Endothelial cell of umbilical vein (primary cell): ENCODE data around the gene C3orf22. TPM values are rescaled to one million over a fixed set of nuclear protein-coding genes. Genes with fewer than 3 reads are reported as not detected.

Experiments used
- BruUV-seq: library from RNA; stranded (reverse); fragments of 400-500 nt; replicated peaks from 2 replicates; lab custom pipeline; 2021; lab: Mats Ljungman, UMichigan
- CTCF ChIA-PET: fragments of 300-600, 350-600 bp; sonication (Branson Sonifier 250); formaldehyde crosslinking; loops from one replicate; lab custom pipeline; 2021; ENCODE audit warnings: antibody characterized with exemption, inconsistent platforms; lab: Charles Lee
- POLR2A ChIA-PET: fragments of 300-600, 350-600 bp; sonication (Branson Sonifier 250); formaldehyde crosslinking; loops from one replicate; lab custom pipeline; 2021; ENCODE audit warnings: antibody characterized with exemption, inconsistent platforms; lab: Charles Lee
- DNase-seq: peaks from one replicate; pipeline ENCODE4 v3.0.0-alpha.2; 2011; ENCODE audit warnings: low read depth, low spot score
- FAIRE-seq: peaks from 2 replicates; lab custom pipeline; 2011; peaks lifted over from hg19 to GRCh38; lab: Jason Lieb, UNC
- H2AFZ ChIP-seq: 2 replicates; pipeline ENCODE4 v1.6.0; 2012; ENCODE audit warnings: low read depth, low read length, control low read depth, inconsistent platforms
- H3K27ac ChIP-seq: 2 replicates; pipeline ENCODE4 v1.5.1; 2011; ENCODE audit warnings: low read depth, mild to moderate bottlenecking, control low read depth, low read length, moderate library complexity; ENCODE audit not compliant: insufficient read depth
- H3K27me3 ChIP-seq, 2 experiments: 2 replicates each; pipeline versions ENCODE4 v1.6.0 to v1.6.1; 2011; ENCODE audit warnings: low read length in 2 of 2, mixed read lengths in 1 of 2; ENCODE audit not compliant: control insufficient read depth in 2 of 2, insufficient read depth in 2 of 2
- H3K36me3 ChIP-seq, 2 experiments: 2 replicates in 1 of 2; 3 replicates in 1 of 2; pipeline ENCODE4 v1.5.1; 2011; ENCODE audit warnings: low read length in 2 of 2, mild to moderate bottlenecking in 1 of 2, moderate library complexity in 1 of 2; ENCODE audit not compliant: control insufficient read depth in 2 of 2, insufficient read depth in 2 of 2; ENCODE audit errors: extremely low read depth in 1 of 2
- H3K4me1 ChIP-seq: 3 replicates; pipeline ENCODE4 v1.5.1; 2011; ENCODE audit warnings: mild to moderate bottlenecking, low read length; ENCODE audit not compliant: control insufficient read depth, insufficient read depth; ENCODE audit errors: extremely low read depth
- H3K4me2 ChIP-seq: 2 replicates; pipeline ENCODE4 v1.6.1; 2011; ENCODE audit warnings: low read length, control low read depth, mixed read lengths; ENCODE audit not compliant: insufficient read depth
- H3K4me3 ChIP-seq, 3 experiments: fragments of 200-600 bp in 1 of 3; sonication (generic), shearing (Covaris generic) in 1 of 3; replicated peaks in 1 of 3; 2 replicates each; pipeline ENCODE4 v1.5.1; 2011 to 2016; ENCODE audit warnings: control low read depth in 3 of 3, low read length in 3 of 3, mild to moderate bottlenecking in 2 of 3, inconsistent platforms in 1 of 3, low read depth in 1 of 3, moderate library complexity in 1 of 3; ENCODE audit not compliant: insufficient read depth in 1 of 3
- H3K79me2 ChIP-seq: 2 replicates; pipeline ENCODE4 v1.6.0; 2012; ENCODE audit warnings: low read length, inconsistent platforms; ENCODE audit not compliant: control insufficient read depth, insufficient read depth
- H3K9ac ChIP-seq: replicated peaks from 2 replicates; pipeline ENCODE3; 2011; ENCODE audit warnings: low read length, control low read depth; ENCODE audit not compliant: insufficient read depth; ENCODE audit errors: extremely low read depth
- H3K9me1 ChIP-seq: replicated peaks from 3 replicates; pipeline ENCODE4 v1.6.0; 2011; ENCODE audit warnings: mild to moderate bottlenecking, low read length; ENCODE audit not compliant: control insufficient read depth, insufficient read depth; ENCODE audit errors: extremely low read depth
- H3K9me3 ChIP-seq: replicated peaks from 2 replicates; pipeline ENCODE4 v1.5.1; 2012; ENCODE audit warnings: low read length, inconsistent platforms; ENCODE audit not compliant: control insufficient read depth, insufficient read depth
- H4K20me1 ChIP-seq: replicated peaks from 2 replicates; pipeline ENCODE3; 2011; ENCODE audit warnings: mild to moderate bottlenecking, low read length; ENCODE audit not compliant: control insufficient read depth, insufficient read depth; ENCODE audit errors: extremely low read depth
- EZH2 ChIP-seq: IDR thresholded peaks from 2 replicates; pipeline ENCODE4 v1.6.1; 2012; ENCODE audit warnings: borderline replicate concordance, low read depth, mild to moderate bottlenecking, moderate library complexity, low read length, inconsistent platforms; ENCODE audit not compliant: severe bottlenecking
- FOS ChIP-seq: IDR thresholded peaks from 2 replicates; pipeline ENCODE4 v1.6.1; 2011; ENCODE audit warnings: mild to moderate bottlenecking, low read length, moderate library complexity, borderline replicate concordance; ENCODE audit not compliant: insufficient read depth
- GATA2 ChIP-seq: IDR thresholded peaks from 2 replicates; pipeline ENCODE4 v1.7.0; 2011; ENCODE audit warnings: low read depth, mild to moderate bottlenecking, moderate library complexity, mixed read lengths, low read length; ENCODE audit not compliant: insufficient read length, insufficient read depth
- JUN ChIP-seq: IDR thresholded peaks from 2 replicates; pipeline ENCODE4 v1.6.1; 2011; ENCODE audit warnings: borderline replicate concordance, low read depth; ENCODE audit not compliant: insufficient read length, insufficient read depth
- MAX ChIP-seq: IDR thresholded peaks from 2 replicates; pipeline ENCODE4 v1.6.1; 2011; ENCODE audit not compliant: insufficient read depth, insufficient read length
- MYC ChIP-seq: IDR thresholded peaks from one replicate; pipeline ENCODE4 v1.6.1; 2011; ENCODE audit warnings: mild to moderate bottlenecking, low read depth, low read length
- POLR2A ChIP-seq: IDR thresholded peaks from 2 replicates; pipeline ENCODE4 v1.6.1; 2012; ENCODE audit warnings: low read depth, mild to moderate bottlenecking, control low read depth, low read length
- POLR2AphosphoS5 ChIP-seq: IDR thresholded peaks from 2 replicates; pipeline ENCODE4 v1.6.1; 2012; ENCODE audit warnings: low read depth, mild to moderate bottlenecking, control low read depth, low read length, moderate library complexity; ENCODE audit not compliant: insufficient read depth
- dilution Hi-C: fragments of 300-500 bp; cut with MboI; formaldehyde crosslinking; loops from one replicate; pipeline ENCODE4 v1.15.0; 2019; ENCODE audit warnings: low sequenced_read_pairs; ENCODE audit not compliant: extremely low pct_ligation_motif_present
- intact Hi-C: fragments of 100-400 bp; cut with micrococcal nuclease; formaldehyde crosslinking; loops from one replicate; pipeline ENCODE4 v1.10.0; 2022
- polyA plus RNA-seq, 4 experiments: library from polyadenylated mRNA; depleted of rRNA in 3 of 4; stranded (reverse) in 3 of 4; unstranded in 1 of 4; fragments of >200 nt; gene quantifications; 2 replicates each; pipeline versions ENCODE4 v1.2.1 to v1.2.3, GENCODE V29; 2011 to 2012; ENCODE audit warnings: missing spikeins in 1 of 4
- total RNA-seq: library from RNA; stranded (reverse); gene quantifications from 2 replicates; pipeline ENCODE4 v1.2.3, GENCODE V29; 2021
- TF ChIP-seq, protein P1 (sequence below), 2 donors: IDR thresholded peaks; 1 replicate in 1 of 2; 2 replicates in 1 of 2; pipeline ENCODE4 v1.5.1; 2011; ENCODE audit warnings: low read length in 2 of 2, mild to moderate bottlenecking in 2 of 2, moderate library complexity in 2 of 2, control low read depth in 1 of 2, inconsistent platforms in 1 of 2, low read depth in 1 of 2; ENCODE audit not compliant: insufficient read depth in 1 of 2; ENCODE audit errors: extremely low read depth in 1 of 2

The C3orf22 gene
- total and polyA plus RNA-seq, 2 donors (not counting 3 experiments of a cell fraction or from before 2014, with no cell fraction given): not detected

DNA sequence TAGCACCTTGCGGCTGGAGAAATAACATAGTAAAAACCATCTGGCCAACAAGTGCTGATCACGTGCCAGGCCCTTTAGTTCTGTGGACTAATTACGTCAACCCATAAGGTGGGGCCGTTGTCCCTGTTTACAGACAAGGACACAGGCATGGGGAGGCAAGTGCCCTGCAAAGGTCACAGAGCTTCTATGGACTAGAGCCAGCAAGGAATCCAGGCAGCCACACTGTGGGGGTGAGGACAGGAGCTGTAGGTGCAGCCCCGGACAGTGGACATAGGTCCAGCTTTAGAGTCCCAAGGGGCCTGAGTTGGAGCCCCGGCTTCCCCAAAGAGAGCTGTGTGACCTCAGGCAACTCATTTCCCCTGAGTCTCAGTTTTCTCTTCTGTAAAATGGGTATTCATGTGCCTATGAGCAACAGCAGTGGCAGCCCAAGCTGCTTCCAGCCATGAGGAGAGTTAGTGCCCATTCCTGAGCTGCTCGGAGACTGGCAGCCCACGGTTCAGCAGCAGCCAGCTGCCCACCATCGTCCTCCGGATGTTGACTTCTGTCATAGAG lies 20.9 kb downstream of the C3orf22 start:
- dilution Hi-C loops: no loop called here
- no peak for DNase-seq
- POLR2A ChIA-PET: no interaction called here
- Histone ChIP-seq H3K79me2 (no peaks in the 10 kb centered on the region), H3K4me3 (no peak overlapping the region), H3K9me3 (no peaks in the 10 kb centered on the region), H2AFZ (no peak overlapping the region), H3K4me2 (no peak overlapping the region), H3K9me1 (no peaks in the 10 kb centered on the region), H4K20me1 (no peaks in the 10 kb centered on the region), H3K27me3 (peaks cover 0 to 7% of the 10 kb centered on the region in 2 experiments), H3K9ac (no peak overlapping the region), H3K4me1 (peaks cover 3% of the 10 kb centered on the region), H3K27ac (no peak overlapping the region), H3K36me3 (no peaks in the 10 kb centered on the region)
- CTCF ChIA-PET: interaction anchor here (1.2 kb wide), 1 partner anchor 11 kb away, joined by 3 read pairs; no protein-coding TSS in a partner anchor
- no peak for FAIRE-seq
- TF ChIP-seq POLR2AphosphoS5 (no peak), MYC (no peak), MAX (no peak), GATA2 (no peak), EZH2 (no peak), POLR2A (no peak), JUN (no peak), FOS (no peak)
- TF ChIP-seq, protein P1, sequence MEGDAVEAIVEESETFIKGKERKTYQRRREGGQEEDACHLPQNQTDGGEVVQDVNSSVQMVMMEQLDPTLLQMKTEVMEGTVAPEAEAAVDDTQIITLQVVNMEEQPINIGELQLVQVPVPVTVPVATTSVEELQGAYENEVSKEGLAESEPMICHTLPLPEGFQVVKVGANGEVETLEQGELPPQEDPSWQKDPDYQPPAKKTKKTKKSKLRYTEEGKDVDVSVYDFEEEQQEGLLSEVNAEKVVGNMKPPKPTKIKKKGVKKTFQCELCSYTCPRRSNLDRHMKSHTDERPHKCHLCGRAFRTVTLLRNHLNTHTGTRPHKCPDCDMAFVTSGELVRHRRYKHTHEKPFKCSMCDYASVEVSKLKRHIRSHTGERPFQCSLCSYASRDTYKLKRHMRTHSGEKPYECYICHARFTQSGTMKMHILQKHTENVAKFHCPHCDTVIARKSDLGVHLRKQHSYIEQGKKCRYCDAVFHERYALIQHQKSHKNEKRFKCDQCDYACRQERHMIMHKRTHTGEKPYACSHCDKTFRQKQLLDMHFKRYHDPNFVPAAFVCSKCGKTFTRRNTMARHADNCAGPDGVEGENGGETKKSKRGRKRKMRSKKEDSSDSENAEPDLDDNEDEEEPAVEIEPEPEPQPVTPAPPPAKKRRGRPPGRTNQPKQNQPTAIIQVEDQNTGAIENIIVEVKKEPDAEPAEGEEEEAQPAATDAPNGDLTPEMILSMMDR (IDR thresholded peaks at IDR 0.05; ENCODE audit: extremely low read depth in 1 of 2, insufficient read depth in 1 of 2, low read depth in 1 of 2, low read length in 2 of 2): no peak
- intact Hi-C loops: no loop called here
- no TSS peak for BruUV-seq
